ENCODE measurements around the gene TRIOBP. TPM values are rescaled to one million over a fixed set of nuclear protein-coding genes. Genes with fewer than 3 reads are reported as not detected.

Gene TRIOBP
- total and polyA plus RNA-seq, 2 of the 13 experiments (the other 11 are each of a cell fraction or from before 2014, with no cell fraction given) = 6.1 to 15.4 TPM

DNA sequence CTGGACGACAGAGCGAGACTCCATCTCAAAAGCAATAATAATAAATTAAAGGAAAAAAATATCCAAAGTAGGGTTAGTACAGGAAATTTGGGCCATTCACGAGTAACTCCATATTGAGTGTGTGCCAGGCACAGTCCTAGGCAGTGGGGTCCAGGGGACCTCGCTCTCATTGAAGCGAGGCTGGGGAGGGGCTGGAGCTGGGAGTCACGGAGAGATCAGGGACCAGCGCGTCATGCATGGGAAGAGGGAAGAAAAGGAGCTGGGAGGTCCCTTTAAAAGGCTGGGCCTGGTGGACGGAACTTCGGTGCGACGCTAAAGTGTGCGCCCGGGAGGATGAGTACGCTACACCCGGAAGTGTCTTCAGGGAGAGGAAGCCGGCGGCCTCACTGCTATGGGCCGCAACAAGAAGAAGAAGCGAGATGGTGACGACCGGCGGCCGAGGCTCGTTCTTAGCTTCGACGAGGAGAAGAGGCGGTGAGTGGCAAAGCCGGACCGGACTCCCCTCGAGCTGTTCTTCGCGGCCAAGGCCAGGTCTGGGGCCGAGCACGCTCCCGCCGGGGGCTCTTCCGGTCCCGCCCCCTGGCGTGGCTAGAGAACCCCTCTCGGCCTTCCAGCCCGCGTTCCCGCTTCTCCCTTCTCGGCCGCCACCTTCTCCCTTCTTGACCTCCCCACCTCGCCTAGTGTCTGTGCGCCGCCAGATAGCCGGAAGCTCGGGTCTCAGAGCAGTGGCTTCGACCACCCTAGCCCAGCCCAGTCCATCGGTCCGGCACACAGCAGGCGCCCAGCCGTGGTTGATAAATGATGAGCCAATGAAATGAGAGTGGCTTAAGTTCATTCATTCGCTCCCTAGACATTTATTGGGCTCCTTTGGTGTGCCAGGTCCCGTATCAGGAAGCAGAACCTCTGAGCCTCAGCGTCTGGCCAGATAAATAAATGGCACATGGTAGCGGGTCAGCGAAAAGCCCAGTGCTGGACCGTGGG lies 10.6 kb upstream of the TRIOBP start, which contains the start of gene NOL12 (continued):
- peak; percentile 82; the same call in 1 of the 2 replicates for TF ChIP-seq TGIF2 (CRISPR knock-in tag; IDR thresholded peaks at IDR 0.05)
- TF ChIP-seq BRD4 (CRISPR knock-in tag; IDR thresholded peaks at IDR 0.05) = 0 out of 2 replicates have a peak, but pooled peaks have one; percentile 45
- peak; percentile 78; the same call in 1 of the 2 replicates for TF ChIP-seq FOXC1 (CRISPR knock-in tag; IDR thresholded peaks at IDR 0.05; ENCODE audit: borderline replicate concordance)
- peak; percentile 67 for TF ChIP-seq ZNF543 (CRISPR knock-in tag; IDR thresholded peaks at IDR 0.05)
- TF ChIP-seq, protein P1, sequence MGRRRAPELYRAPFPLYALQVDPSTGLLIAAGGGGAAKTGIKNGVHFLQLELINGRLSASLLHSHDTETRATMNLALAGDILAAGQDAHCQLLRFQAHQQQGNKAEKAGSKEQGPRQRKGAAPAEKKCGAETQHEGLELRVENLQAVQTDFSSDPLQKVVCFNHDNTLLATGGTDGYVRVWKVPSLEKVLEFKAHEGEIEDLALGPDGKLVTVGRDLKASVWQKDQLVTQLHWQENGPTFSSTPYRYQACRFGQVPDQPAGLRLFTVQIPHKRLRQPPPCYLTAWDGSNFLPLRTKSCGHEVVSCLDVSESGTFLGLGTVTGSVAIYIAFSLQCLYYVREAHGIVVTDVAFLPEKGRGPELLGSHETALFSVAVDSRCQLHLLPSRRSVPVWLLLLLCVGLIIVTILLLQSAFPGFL (CRISPR knock-in tag; IDR thresholded peaks at IDR 0.05) = no peak
- peak; percentile 33; the same call in 1 of the 2 replicates for TF ChIP-seq RARA (CRISPR knock-in tag; IDR thresholded peaks at IDR 0.05)
- TF ChIP-seq, protein P2, sequence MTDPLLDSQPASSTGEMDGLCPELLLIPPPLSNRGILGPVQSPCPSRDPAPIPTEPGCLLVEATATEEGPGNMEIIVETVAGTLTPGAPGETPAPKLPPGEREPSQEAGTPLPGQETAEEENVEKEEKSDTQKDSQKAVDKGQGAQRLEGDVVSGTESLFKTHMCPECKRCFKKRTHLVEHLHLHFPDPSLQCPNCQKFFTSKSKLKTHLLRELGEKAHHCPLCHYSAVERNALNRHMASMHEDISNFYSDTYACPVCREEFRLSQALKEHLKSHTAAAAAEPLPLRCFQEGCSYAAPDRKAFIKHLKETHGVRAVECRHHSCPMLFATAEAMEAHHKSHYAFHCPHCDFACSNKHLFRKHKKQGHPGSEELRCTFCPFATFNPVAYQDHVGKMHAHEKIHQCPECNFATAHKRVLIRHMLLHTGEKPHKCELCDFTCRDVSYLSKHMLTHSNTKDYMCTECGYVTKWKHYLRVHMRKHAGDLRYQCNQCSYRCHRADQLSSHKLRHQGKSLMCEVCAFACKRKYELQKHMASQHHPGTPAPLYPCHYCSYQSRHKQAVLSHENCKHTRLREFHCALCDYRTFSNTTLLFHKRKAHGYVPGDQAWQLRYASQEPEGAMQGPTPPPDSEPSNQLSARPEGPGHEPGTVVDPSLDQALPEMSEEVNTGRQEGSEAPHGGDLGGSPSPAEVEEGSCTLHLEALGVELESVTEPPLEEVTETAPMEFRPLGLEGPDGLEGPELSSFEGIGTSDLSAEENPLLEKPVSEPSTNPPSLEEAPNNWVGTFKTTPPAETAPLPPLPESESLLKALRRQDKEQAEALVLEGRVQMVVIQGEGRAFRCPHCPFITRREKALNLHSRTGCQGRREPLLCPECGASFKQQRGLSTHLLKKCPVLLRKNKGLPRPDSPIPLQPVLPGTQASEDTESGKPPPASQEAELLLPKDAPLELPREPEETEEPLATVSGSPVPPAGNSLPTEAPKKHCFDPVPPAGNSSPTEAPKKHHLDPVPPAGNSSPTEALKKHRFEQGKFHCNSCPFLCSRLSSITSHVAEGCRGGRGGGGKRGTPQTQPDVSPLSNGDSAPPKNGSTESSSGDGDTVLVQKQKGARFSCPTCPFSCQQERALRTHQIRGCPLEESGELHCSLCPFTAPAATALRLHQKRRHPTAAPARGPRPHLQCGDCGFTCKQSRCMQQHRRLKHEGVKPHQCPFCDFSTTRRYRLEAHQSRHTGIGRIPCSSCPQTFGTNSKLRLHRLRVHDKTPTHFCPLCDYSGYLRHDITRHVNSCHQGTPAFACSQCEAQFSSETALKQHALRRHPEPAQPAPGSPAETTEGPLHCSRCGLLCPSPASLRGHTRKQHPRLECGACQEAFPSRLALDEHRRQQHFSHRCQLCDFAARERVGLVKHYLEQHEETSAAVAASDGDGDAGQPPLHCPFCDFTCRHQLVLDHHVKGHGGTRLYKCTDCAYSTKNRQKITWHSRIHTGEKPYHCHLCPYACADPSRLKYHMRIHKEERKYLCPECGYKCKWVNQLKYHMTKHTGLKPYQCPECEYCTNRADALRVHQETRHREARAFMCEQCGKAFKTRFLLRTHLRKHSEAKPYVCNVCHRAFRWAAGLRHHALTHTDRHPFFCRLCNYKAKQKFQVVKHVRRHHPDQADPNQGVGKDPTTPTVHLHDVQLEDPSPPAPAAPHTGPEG (CRISPR knock-in tag; IDR thresholded peaks at IDR 0.05) = peak; percentile 68; the same call in 1 of the 2 replicates
- TF ChIP-seq ZNF224 (CRISPR knock-in tag; IDR thresholded peaks at IDR 0.05) = peak; percentile 38; the same call in 1 of the 2 replicates
- TF ChIP-seq, protein P3, sequence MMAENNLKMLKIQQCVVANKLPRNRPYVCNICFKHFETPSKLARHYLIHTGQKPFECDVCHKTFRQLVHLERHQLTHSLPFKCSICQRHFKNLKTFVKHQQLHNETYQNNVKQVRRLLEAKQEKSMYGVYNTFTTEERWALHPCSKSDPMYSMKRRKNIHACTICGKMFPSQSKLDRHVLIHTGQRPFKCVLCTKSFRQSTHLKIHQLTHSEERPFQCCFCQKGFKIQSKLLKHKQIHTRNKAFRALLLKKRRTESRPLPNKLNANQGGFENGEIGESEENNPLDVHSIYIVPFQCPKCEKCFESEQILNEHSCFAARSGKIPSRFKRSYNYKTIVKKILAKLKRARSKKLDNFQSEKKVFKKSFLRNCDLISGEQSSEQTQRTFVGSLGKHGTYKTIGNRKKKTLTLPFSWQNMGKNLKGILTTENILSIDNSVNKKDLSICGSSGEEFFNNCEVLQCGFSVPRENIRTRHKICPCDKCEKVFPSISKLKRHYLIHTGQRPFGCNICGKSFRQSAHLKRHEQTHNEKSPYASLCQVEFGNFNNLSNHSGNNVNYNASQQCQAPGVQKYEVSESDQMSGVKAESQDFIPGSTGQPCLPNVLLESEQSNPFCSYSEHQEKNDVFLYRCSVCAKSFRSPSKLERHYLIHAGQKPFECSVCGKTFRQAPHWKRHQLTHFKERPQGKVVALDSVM (CRISPR knock-in tag; IDR thresholded peaks at IDR 0.05) = peak; percentile 70
- TF ChIP-seq, protein P4, sequence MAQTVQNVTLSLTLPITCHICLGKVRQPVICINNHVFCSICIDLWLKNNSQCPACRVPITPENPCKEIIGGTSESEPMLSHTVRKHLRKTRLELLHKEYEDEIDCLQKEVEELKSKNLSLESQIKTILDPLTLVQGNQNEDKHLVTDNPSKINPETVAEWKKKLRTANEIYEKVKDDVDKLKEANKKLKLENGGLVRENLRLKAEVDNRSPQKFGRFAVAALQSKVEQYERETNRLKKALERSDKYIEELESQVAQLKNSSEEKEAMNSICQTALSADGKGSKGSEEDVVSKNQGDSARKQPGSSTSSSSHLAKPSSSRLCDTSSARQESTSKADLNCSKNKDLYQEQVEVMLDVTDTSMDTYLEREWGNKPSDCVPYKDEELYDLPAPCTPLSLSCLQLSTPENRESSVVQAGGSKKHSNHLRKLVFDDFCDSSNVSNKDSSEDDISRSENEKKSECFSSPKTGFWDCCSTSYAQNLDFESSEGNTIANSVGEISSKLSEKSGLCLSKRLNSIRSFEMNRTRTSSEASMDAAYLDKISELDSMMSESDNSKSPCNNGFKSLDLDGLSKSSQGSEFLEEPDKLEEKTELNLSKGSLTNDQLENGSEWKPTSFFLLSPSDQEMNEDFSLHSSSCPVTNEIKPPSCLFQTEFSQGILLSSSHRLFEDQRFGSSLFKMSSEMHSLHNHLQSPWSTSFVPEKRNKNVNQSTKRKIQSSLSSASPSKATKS (CRISPR knock-in tag; IDR thresholded peaks at IDR 0.05) = no peak
- TF ChIP-seq, protein P5, sequence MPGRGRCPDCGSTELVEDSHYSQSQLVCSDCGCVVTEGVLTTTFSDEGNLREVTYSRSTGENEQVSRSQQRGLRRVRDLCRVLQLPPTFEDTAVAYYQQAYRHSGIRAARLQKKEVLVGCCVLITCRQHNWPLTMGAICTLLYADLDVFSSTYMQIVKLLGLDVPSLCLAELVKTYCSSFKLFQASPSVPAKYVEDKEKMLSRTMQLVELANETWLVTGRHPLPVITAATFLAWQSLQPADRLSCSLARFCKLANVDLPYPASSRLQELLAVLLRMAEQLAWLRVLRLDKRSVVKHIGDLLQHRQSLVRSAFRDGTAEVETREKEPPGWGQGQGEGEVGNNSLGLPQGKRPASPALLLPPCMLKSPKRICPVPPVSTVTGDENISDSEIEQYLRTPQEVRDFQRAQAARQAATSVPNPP (CRISPR knock-in tag; IDR thresholded peaks at IDR 0.05) = peak; percentile 57; the same call in 1 of the 2 replicates
- TF ChIP-seq, protein P6, sequence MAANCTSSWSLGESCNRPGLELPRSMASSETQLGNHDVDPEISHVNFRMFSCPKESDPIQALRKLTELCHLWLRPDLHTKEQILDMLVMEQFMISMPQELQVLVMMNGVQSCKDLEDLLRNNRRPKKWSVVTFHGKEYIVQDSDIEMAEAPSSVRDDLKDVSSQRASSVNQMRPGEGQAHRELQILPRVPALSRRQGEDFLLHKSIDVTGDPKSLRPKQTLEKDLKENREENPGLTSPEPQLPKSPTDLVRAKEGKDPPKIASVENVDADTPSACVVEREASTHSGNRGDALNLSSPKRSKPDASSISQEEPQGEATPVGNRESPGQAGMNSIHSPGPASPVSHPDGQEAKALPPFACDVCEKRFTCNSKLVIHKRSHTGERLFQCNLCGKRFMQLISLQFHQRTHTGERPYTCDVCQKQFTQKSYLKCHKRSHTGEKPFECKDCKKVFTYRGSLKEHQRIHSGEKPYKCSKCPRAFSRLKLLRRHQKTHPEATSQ (CRISPR knock-in tag; IDR thresholded peaks at IDR 0.05; ENCODE audit: borderline replicate concordance) = 0 out of 2 replicates have a peak, but pooled peaks have one; percentile 15
